ENCODE measurements around the gene USH1G. TPM values are rescaled to one million over a fixed set of nuclear protein-coding genes. Genes with fewer than 3 reads are reported as not detected.
"Not testable (repeated sequence)": the region's sequence is repeated elsewhere in the genome, so short reads cannot be mapped to it uniquely, and the experiment has no call there.

The USH1G gene
- polyA plus RNA-seq, 4 donors, result 0.69 to 0.91 (median 0.74) TPM

DNA sequence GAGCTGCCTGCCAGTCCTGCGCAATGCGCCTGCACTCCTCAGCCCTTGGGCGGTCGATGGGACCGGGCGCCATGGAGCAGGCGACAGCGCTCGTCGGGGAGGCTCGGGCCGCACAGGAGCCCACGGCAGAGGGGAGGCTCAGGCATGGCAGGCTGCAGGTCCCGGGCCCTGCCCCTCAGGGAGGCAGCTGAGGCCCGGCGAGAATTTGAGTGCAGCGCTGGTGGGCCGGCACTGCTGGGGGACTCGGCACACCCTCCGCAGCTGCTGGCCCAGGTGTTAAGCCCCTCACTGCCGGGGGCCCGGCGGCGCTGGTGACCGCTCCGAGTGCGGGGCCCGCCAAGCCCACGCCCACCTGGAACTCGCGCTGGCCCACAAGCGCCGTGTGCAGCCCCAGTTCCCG is 16.0 kb downstream of the USH1G start:
- no peak for DNase-seq (ENCODE audit: low read depth in 4 of 4, low spot score in 3 of 4)

DNA sequence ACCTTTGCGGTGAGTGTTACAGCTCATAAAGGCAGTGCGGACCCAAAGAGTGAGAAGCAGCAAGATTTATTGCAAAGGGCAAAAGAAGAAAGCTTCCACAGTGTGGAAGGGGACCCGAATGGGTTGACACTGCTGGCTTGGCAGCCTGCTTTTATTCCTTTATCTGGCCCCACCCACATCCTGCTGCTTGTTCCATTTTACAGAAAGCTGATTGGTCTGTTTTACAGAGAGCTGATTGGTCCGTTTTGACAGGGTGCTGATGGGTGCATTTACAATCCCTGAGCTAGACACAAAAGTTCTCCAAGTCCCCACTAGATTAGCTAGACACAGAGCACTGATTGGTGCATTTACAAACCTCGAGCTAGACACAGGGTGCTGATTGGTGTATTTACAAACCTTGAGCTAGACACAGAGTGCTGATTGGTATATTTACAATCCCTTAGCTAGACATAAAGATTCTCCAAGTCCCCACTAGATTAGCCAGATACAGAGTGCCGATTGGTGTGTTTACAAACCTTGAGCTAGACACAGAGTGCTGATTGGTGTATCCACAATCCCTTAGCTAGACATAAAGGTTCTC is 16.8 kb downstream of the USH1G start:
- not testable (repeated sequence) for DNase-seq (ENCODE audit: low read depth in 4 of 4, low spot score in 3 of 4)

DNA sequence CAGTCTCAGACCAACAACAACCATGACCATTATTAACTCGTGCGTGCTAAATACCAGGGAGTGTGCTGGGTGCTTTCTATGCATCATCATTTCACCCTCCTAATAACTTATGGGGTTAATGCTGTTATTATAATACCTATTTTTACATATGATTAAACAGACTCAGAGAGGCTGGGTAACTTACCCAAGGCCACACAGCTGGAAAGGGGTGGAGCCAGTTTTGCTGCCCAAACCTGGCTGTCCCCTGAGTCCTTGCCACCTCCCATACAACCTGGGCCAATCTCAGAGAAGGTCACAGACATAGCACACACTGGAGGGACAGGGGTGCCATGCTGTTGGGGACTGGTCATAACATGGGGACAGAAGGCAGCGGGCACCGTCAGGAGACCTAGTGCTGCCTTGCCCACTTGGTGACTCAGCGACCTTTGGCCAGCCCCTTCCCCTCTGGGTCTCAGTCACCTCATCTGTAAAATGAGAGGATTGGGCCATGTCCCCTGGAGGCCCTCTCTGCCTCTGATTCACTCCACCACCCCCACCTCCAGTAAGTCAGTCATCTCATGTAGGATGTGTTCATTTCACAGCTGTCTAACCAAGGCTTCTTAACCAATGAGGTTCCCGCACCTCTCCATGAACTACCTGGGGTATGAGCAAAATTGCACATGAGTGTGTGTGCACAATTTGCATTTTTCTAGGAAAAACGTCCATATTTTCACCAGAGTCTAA is 18.2 kb downstream of the USH1G start:
- DNase-seq (ENCODE audit: low read depth in 4 of 4, low spot score in 3 of 4), result no peak

DNA sequence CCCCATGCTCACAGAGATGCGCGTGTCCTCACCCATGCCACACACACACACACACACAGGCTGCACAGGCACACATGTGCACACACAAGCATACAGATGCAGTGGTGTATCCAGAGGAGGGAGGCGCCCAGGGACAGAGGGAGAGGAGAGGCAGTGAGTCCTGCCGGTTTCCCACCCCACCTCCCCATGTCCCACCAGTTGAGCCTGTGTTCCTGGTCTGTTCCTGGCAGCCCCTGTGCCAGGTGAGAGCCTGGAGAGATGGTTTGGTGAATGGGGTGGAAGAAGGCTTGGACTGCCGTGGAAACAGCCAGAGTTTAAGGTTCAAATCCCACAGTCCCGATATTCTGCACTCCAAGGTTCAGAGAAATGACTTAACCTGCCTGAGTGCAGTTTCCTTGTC is 19.4 kb downstream of the USH1G start:
- no peak for DNase-seq (ENCODE audit: low read depth in 4 of 4, low spot score in 3 of 4)

DNA sequence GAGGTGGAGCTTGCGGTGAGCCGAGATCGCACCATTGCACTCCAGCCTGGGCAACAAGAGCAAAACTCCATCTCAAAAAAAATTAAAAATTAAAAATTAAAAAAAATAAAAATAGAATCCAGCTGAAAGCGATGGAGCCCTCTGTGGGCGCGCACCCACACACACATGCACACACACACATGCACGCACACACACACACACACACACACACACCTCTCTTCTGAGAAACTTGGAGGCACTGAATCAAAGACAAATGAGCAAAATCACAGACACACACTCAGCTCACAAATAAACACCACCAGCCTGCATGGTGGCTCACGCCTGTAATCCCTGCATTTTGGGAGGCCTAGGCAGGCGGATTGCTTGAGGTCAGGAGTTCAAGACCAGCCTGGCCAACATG is 20.0 kb downstream of the USH1G start:
- DNase-seq (ENCODE audit: low read depth in 4 of 4, low spot score in 3 of 4), result no peak

DNA sequence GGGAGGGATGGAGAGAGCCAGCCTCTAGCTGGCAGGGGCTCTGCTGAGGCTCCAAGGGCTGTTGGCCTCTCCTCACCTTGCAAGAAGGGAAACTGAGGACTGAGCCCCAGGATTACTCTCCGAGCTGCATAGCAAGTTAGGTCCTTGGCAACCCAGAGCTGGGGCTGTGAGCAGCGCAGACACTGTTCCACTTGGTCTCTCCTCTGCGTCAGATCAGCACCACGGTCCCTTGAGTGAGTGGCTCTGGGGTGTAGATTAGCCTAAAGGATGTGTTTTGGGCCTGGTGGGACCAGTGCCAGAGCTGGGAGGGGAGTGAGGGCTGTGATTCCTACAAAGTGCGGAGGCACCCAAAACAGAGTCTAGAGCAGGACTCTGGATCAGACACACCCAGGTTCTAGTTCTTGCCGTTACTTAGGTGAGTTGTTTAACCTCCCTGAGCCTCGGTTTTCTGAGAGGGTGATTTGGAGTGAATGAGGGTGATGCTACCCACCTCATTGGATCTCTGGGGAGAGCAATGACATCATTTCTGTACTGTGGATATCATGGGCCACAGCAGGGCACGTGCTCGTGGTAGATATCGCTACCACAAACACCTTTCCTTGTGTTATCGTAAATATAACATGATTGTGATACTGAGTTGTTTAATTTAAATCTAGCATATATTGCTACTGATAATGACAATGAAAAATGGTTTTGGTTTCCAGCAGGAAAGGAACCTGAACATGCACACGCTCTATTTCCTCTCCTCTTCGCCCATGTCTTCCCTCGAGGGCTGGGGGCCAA is 21.5 kb downstream of the USH1G start:
- DNase-seq (ENCODE audit: low read depth in 4 of 4, low spot score in 3 of 4), result no peak

DNA sequence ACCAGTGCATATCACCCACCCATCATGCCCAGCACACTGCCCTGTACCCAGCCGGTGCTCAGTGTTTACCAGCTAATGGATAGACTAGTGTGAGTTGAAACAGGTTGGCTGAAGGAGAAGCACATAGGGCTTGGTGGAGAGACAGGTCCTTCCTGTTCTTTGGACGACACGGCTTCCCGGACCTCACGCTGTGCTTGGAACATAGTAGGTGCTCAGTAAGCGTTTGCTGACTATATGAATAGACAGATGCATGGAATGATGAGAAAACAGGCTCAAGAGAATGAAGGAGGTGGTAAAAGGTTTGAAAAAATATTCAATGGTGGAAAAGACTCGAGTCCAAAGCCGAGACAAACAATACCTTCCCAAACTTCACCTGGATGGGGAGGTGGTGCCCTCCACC is 22.8 kb downstream of the USH1G start:
- DNase-seq (ENCODE audit: low read depth in 4 of 4, low spot score in 3 of 4), result no peak

DNA sequence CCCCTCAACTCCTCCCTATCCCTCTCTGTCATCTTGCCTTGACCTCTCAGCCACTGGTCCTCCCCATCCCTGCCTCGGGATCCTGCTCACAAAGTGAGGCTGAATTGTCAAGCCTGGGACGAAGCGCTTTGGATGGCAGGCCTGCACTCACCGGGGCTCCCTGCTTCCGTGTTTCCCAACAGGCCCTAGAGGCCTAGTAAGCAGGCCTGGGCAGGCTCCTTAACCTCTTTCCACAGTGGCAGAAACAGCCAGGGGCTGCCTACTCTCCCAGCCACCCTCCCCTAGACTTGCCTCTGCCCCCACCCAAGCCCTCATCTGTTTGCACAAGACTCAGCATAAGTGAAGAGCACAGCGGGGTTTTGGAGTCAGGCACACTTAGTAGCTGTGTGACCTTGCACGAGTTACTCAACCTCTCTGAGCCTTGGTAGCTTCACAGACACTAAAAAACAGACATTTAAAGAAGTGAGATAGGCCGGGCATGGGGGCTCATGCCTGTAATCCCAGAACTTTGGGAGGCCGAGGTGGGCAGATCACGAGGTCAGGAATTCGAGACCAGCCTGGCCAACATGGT is 24.6 kb downstream of the USH1G start:
- no peak for DNase-seq (ENCODE audit: low read depth in 4 of 4, low spot score in 3 of 4)

DNA sequence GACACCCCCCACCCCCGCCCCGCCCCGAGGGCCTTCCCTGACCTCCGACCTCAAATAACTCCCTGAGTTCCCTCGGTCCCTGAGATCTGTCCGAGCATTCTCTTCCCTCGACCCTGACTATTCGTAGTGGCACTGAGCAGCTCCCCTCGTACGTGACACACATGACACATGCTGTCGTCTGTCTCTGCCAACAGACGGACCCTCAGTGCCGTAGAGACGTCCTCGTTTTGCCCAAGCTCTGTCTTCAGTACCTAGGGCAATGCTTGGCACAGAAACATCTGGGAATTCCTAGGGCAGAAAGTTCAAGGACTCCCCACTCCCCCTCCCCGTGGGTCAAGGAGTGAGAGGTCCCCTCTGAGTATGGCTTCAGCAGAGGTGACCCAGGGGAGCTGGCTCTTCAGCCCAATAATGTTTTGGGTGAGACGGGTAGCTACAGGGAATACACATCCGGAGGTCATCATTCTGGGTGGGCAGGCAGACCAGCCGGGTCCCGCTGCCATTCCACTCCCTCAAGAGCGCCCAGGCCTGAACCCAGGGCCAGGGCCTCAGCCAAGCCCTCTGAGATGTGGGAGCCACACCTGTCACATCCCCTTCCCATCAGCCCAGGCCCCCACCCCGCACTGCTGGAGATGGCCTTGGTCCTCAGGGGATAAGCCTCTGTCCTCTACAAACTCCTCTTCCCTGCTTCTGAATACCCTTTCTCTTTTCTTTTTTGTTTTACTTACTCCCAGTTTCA is 29.0 kb downstream of the USH1G start:
- no peak for DNase-seq (ENCODE audit: low read depth in 4 of 4, low spot score in 3 of 4)

DNA sequence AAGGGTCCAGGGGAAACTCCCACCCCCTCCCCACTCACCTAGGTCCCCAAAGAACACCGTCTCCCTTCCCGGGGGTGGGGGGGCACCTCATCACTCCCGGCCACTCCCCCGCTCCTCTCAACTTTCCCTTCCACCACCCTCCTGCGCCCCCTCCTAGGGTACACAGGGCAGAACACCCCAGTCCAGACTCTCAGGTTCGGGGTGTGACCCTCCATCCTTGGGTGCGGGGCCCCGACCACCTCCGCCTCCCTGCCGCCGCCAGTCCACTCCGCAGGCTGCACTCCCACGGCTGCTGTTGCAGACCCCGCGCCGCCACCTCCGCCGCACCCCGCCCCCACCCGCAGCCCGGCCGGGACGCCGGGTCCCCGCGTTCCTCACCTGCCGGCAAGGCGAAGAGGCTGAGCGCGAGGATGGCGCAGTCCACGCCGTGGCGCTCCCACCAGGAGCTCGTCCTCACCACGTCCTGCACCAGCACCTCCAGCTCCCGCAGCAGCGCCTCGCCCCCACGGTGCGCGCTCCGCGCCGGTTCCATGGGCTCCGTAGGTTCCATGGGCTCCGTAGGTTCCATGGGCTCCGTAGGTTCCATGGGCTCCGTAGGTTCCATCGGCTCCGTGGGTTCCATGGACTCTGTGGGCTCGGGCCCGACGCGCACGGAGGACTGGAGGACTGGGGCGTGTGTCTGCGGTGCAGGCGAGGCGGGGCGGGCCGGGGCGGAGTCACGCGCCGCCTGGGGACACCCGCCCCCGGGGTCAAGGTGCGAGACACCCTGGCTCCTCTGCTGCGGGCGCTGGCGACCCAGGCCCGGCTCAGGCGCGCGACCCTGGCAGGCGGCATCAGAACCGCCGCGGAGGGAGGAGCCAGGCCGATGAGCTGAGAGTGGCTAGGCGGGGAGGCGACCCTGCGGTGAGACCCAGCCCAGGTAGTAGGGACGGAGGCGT is 29.8 kb downstream of the USH1G start, which contains the start of gene FADS6:
FADS6 (minus strand) TSS at position 660 of the 938 bp plus-strand sequence; CDS start at position 622, 38 bp downstream.
- DNase-seq (ENCODE audit: low read depth in 4 of 4, low spot score in 3 of 4), result no peak

DNA sequence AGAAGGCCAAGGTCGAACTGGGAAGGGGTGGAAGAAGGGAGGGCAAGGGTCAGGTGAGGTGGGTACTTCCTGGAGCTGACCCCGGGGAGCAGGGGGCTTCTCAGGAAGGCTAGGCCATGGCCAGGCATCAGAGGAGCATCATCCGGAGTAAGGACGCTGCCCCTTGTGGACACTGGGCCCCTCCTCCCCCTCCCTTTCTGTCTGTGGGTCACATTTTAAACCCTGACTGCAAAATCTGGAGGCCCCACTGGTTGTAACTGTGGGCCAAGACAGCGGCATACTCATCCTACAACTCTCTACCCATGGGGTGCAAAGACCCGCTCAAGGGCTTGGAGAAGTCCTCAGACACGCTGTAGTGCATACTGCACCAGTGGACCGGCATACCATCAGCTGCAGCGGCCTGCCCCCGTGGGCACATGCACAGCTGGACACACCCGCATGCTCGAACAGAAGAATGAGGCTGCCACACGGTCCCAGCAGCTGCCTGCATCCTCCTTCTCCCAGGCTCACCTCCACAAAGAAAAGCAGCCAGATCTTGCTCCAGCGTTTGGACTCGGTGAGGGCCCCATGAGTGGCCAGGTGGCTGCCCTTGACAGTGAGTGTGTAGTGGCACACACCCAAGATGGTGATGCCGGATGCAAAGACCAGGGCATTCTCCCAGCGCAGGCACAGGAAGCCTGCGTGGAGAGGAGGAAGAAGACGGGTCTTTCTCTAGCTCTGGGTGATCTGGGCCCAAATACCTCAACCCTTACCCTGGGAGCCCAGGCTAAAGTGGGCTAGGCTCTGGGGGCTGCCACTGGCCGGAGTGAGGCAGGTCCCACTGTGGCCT is 30.8 kb downstream of the USH1G start:
- DNase-seq (ENCODE audit: low read depth in 4 of 4, low spot score in 3 of 4), result no peak

DNA sequence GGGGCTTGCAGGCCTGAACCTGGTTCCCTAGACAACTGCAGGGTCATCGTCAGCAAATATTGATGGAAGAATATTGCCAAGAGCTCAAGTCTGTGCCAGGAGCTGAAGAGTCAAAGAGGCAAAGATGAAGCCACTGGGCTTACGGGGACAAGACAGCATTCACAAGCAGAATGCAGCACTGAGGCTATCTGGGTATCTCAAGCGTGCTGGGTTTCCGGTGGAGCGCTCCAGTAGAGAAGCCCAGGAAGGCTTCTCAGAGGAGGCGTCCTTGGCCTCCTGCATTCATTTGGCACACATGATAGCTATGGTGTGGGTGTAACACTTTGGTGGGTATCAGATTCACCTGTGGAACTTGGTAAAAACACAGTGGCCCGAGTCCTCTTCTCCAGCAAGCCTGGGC is 32.5 kb downstream of the USH1G start:
- DNase-seq (ENCODE audit: low read depth in 4 of 4, low spot score in 3 of 4), result no peak

DNA sequence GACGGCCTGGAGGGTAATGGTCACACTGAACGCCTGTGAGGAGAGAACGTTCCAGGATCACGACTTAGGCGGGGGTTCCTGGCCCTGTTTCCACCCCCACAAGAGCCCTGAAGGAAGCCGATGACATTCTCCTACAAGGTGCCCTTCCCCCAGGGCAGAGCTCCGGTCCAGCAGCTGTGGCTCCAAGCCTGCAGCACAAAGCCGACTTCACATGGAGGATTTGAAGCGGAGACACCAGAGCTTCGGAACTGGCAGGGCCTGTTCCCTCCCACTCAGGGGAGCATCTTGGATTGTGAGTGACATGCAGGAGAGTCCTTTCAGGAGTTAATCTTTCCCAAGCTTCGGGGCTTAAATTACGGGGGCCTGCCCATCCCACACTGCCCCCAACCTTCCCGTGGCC is 34.6 kb downstream of the USH1G start:
- peak in 1 of 4 donors; percentile 10 for DNase-seq (ENCODE audit: low read depth in 4 of 4, low spot score in 3 of 4)

DNA sequence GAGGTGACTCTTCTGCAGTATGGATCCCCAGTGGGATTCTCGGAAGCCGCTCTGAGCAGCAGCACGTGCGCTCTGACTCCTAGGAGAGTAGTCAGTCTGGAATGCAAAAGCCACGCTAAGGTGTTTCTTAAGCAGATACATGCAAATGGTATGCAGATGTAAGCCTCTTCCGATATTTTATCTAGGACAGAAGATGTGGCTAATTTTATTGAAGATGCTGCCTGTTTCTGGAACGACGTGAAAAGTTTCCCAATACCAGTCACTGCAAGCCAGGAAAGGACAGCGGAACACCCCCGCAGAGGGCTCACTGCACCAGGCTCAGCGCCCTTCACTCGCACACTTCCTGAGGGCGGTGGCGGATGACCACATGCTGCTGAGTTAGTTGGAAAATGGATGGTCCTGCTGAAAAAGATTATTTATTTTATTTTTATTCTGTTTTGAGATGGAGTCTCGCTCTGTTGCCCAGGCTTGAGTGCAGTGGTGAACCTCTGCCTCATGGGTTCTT is 39.8 kb downstream of the USH1G start:
- DNase-seq (ENCODE audit: low read depth in 4 of 4, low spot score in 3 of 4), result no peak

DNA sequence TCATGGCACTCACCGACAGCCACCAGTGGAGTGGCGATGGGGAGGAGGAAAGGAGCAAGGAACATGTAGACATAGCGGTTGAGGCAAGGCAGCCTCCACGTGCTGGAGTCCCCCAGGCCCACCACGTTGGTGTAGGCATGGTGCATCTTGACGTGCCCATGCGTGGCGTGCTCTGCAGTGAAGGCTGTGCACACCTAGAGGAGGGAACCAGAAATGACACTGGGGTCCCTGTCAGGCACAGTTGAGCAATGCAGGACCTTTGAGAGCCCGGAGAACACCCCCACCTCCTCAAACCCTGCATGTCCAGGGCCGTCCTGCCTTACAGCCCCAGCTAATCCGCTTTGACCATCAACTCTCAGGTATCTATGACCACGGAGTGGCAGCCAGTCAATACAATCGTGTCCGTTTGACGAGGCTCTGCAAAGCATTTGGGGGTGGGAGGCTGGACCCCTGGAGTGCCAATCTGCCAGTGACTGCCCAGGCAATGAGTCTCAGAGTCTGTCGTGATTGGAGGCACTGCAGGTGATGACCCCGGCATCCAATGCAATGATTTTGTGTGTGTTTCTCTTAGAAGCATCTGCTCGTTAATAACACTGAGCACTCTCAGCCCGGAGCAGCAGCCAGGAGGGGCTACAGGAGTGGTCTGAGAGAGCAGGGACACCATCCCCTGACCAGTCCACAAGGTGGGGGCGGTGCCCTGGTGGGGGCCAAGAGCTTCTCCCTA is 40.4 kb downstream of the USH1G start:
- DNase-seq (ENCODE audit: low read depth in 4 of 4, low spot score in 3 of 4), result no peak

DNA sequence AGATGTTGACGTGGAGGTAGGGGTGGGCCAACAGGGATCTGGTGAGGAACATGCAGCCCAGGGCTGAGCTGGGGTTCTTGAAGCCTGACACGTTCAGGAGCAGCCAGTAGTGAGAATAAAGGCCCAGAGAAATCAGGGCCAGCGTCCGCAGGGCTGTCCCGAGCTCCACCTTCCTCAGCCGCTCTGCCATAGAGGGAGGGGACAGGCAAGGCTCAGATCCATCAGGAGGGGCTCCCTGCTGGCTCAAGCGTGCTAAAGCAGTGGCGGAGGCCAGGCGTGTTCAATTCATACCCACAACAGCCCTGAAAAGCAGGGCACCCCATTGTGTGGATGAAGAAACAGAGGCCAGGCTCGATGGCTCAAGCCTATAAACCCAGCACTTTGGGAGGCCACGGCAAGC is 42.0 kb downstream of the USH1G start:
- no peak for DNase-seq (ENCODE audit: low read depth in 4 of 4, low spot score in 3 of 4)

DNA sequence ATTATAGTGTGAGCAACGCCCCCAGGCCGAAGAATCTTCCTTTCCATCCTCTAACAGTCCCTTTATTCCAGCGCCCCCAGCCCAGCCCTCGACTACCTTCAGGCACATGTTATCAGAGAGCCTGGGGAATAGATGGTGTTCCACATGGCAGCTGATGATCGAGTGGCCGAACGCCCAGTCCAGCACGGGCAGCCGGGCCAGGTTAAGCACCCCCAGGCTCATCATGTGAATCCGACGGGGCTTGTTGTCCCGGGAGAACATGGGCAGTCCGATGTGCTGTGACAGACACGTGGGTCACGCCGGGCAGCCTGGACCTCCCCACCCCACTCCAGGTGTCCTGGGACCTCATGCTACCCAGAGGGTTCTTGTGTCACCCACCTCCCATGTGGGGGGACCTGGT is 43.7 kb downstream of the USH1G start:
- no peak for DNase-seq (ENCODE audit: low read depth in 4 of 4, low spot score in 3 of 4)

DNA sequence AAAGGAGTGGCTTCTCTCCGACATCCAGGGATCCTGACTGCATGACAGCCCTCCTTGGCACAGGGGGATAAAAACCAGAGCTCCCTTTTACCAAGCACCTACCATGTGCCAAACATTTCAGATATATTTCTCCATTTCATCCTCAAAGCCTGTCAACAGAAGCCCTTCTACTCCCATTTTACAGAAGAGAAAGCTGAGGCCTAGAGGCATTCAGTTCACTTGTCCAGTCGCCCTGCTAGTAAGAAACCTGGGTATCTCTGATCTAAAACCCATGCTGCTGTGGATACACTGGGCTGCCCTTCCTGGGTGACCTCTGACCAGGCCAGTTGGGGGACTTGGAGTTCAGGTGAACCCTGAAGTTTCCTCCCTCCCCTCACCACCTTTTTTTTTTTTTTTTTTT is 44.4 kb downstream of the USH1G start:
- no peak for DNase-seq (ENCODE audit: low read depth in 4 of 4, low spot score in 3 of 4)
